OCI-LY7 (cell line): ENCODE data around the gene SLC8A1. TPM values are rescaled to one million over a fixed set of nuclear protein-coding genes. Genes with fewer than 3 reads are reported as not detected.
"Not testable (repeated sequence)": the region's sequence is repeated elsewhere in the genome, so short reads cannot be mapped to it uniquely, and the experiment has no call there.

Experiments used
- BruUV-seq: library from RNA; stranded (reverse); fragments of 400-500 nt; replicated peaks from 2 replicates; lab custom pipeline; 2021; lab: Mats Ljungman, UMichigan
- CTCF ChIA-PET: fragments of 300-600 bp; sonication (Branson Sonifier 250); formaldehyde crosslinking; loops from one replicate; lab custom pipeline; 2022; ENCODE audit warnings: antibody characterized with exemption; ENCODE audit not compliant: unreplicated experiment; lab: Charles Lee
- POLR2A ChIA-PET: fragments of 300-600 bp; sonication (Branson Sonifier 250); formaldehyde crosslinking; loops from one replicate; lab custom pipeline; 2022; ENCODE audit warnings: antibody characterized with exemption; lab: Charles Lee
- DNase-seq: peaks from one replicate; pipeline ENCODE4 v3.0.0-alpha.2; 2015; ENCODE audit warnings: low spot score
- H2AFZ ChIP-seq: fragments of 200-600 bp; sonication (generic), shearing (Covaris generic); 2 replicates; pipeline ENCODE4 v1.6.1; 2014; ENCODE audit warnings: mild to moderate bottlenecking, antibody characterized with exemption, low read length, moderate library complexity
- H3K27ac ChIP-seq: fragments of 200-600 bp; sonication (generic); 2 replicates; pipeline ENCODE4 v1.5.1; 2014; ENCODE audit warnings: mixed run types, low read depth, mild to moderate bottlenecking, moderate library complexity, low read length, inconsistent platforms; ENCODE audit not compliant: poor library complexity, severe bottlenecking
- H3K36me3 ChIP-seq: fragments of 200-600 bp; sonication (generic); 2 replicates; pipeline ENCODE4 v1.6.1; 2014; ENCODE audit warnings: mild to moderate bottlenecking, antibody characterized with exemption, low read length, moderate library complexity, mixed read lengths; ENCODE audit not compliant: insufficient read depth
- H3K4me1 ChIP-seq: fragments of 200-600 bp; sonication (generic); 2 replicates; pipeline ENCODE4 v1.5.1; 2014; ENCODE audit warnings: mild to moderate bottlenecking, low read length; ENCODE audit not compliant: insufficient read depth, poor library complexity, severe bottlenecking
- H3K4me2 ChIP-seq: fragments of 200-600 bp; sonication (generic); 2 replicates; pipeline ENCODE4 v1.6.1; 2014; ENCODE audit warnings: mild to moderate bottlenecking, low read length
- H3K4me3 ChIP-seq: fragments of 200-600 bp; sonication (generic); 2 replicates; pipeline ENCODE4 v1.5.1; 2014; ENCODE audit warnings: mild to moderate bottlenecking, low read depth, low read length; ENCODE audit not compliant: poor library complexity, severe bottlenecking
- H3K79me2 ChIP-seq: fragments of 200-600 bp; sonication (generic); 2 replicates; pipeline ENCODE4 v1.6.1; 2016; ENCODE audit warnings: low read depth, mild to moderate bottlenecking, low read length, moderate library complexity, mixed read lengths; ENCODE audit not compliant: insufficient read depth
- H3K9me2 ChIP-seq: fragments of 200-600 bp; sonication (generic); 2 replicates; pipeline ENCODE4 v1.6.1; 2016; ENCODE audit warnings: mild to moderate bottlenecking, low read length, mixed read lengths; ENCODE audit not compliant: insufficient read depth
- H3K9me3 ChIP-seq: fragments of 200-600 bp; sonication (generic); 2 replicates; pipeline ENCODE4 v1.6.1; 2014; ENCODE audit warnings: mild to moderate bottlenecking, mixed run types, low read length, mixed read lengths
- H4K20me1 ChIP-seq: fragments of 200-600 bp; sonication (generic); 2 replicates; pipeline ENCODE4 v1.6.1; 2014; ENCODE audit warnings: mild to moderate bottlenecking, antibody characterized with exemption, low read length, moderate library complexity, mixed read lengths; ENCODE audit not compliant: insufficient read depth
- EZH2phosphoT487 ChIP-seq: fragments of 200-600 bp; sonication (generic); IDR thresholded peaks from 2 replicates; pipeline ENCODE4 v1.6.1; 2018; ENCODE audit warnings: low read depth, borderline replicate concordance, mild to moderate bottlenecking, mixed run types, antibody characterized with exemption, low read length, moderate library complexity, mixed read lengths
- intact Hi-C: fragments of 100-400 bp; cut with micrococcal nuclease; formaldehyde crosslinking; loops from one replicate; pipeline ENCODE4 v1.10.0; 2022; ENCODE audit not compliant: unreplicated experiment
- total RNA-seq, 2 experiments: library from RNA; depleted of rRNA in 1 of 2; stranded (reverse); fragments of >200 nt in 1 of 2; shearing (Covaris generic) in 1 of 2; gene quantifications; 2 replicates each; pipeline ENCODE4 v1.2.3, GENCODE V29; 2014 to 2022
- TF ChIP-seq, protein P1 (sequence below): fragments of 200-600 bp; sonication (generic); conservative IDR thresholded peaks from 2 replicates; pipeline ENCODE4 v1.5.1; 2014; ENCODE audit warnings: mild to moderate bottlenecking, antibody characterized with exemption, low read length, moderate library complexity, mixed read lengths

The SLC8A1 gene
- total RNA-seq, 2 experiments from 2014 or later: 3.6 to 7.3 TPM

DNA sequence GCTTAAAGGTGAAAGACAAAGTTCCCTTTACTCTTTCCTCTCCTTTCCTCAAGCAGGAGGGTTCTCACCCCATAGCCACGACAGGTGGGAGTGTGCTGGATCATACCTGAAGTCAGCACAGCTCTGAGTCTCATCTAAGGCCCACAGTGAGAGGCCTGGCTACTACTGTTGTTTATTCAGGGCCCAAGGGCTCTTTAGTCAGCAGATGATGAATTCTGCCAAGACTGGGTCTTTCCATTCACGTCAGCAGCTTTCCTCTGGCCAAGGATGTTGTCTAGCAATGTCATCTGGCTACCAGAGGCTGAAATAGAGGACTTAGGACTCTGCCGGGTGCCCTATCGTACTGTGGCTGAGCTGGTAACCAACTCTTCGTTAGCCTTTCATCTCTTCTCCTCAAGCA lies 364.5 kb downstream of the SLC8A1 start:
- no peaks in the 10 kb centered on the region for H4K20me1 ChIP-seq
- TF ChIP-seq, protein P1, sequence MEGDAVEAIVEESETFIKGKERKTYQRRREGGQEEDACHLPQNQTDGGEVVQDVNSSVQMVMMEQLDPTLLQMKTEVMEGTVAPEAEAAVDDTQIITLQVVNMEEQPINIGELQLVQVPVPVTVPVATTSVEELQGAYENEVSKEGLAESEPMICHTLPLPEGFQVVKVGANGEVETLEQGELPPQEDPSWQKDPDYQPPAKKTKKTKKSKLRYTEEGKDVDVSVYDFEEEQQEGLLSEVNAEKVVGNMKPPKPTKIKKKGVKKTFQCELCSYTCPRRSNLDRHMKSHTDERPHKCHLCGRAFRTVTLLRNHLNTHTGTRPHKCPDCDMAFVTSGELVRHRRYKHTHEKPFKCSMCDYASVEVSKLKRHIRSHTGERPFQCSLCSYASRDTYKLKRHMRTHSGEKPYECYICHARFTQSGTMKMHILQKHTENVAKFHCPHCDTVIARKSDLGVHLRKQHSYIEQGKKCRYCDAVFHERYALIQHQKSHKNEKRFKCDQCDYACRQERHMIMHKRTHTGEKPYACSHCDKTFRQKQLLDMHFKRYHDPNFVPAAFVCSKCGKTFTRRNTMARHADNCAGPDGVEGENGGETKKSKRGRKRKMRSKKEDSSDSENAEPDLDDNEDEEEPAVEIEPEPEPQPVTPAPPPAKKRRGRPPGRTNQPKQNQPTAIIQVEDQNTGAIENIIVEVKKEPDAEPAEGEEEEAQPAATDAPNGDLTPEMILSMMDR: no peak
- TF ChIP-seq EZH2phosphoT487: no peak
- no peak overlapping the region for H3K4me2 ChIP-seq
- no peak for DNase-seq
- ChIA-PET CTCF (no interaction called here), POLR2A (interaction anchor here (0.6 to 1.1 kb wide), 2 partner anchors 13 to 1639 kb away, joined by 3 to 5 read pairs; no protein-coding TSS in a partner anchor)
- H3K79me2 ChIP-seq: no peaks in the 10 kb centered on the region
- H3K4me3 ChIP-seq: no peak overlapping the region
- H3K36me3 ChIP-seq: no peaks in the 10 kb centered on the region
- no peaks in the 10 kb centered on the region for H3K4me1 ChIP-seq
- no TSS peak for BruUV-seq
- H3K9me2 ChIP-seq: no peaks in the 10 kb centered on the region
- H2AFZ ChIP-seq: no peak overlapping the region
- intact Hi-C loops: no loop called here
- 0 out of 2 replicates have a peak, but pooled peaks cover 5% of the 10 kb centered on the region for H3K9me3 ChIP-seq
- H3K27ac ChIP-seq: no peak overlapping the region

DNA sequence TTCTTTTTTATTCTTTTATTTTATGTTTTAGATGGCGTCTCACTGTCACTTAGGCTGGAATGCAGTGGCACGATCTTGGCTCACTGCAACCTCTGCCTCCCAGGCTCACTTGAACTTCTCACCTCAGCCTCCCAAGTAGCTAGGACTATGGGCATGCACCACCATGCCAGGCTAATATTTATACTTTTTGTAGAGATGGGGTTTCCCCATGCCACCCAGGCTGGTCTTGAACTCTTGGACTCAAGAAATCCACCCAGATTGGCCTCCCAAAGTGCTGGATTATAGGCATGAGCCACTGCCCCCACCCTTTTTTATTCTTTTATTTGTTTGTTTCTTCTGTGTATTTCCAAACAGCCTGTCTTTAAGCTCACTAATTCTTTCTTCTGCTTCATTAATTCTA lies 366.1 kb downstream of the SLC8A1 start:
- Histone ChIP-seq H3K36me3 (no peaks in the 10 kb centered on the region), H3K9me2 (no peaks in the 10 kb centered on the region), H3K4me2 (no peak overlapping the region), H3K4me1 (no peaks in the 10 kb centered on the region), H3K4me3 (no peak overlapping the region), H3K9me3 (0 out of 2 replicates have a peak, but pooled peaks cover 5% of the 10 kb centered on the region), H2AFZ (no peak overlapping the region), H4K20me1 (no peaks in the 10 kb centered on the region), H3K27ac (no peak overlapping the region), H3K79me2 (no peaks in the 10 kb centered on the region)
- ChIA-PET POLR2A (no interaction called here), CTCF (no interaction called here)
- intact Hi-C loops: no loop called here
- TF ChIP-seq EZH2phosphoT487: no peak
- TF ChIP-seq, protein P1: no peak
- no peak for DNase-seq
- BruUV-seq: no TSS peak

DNA sequence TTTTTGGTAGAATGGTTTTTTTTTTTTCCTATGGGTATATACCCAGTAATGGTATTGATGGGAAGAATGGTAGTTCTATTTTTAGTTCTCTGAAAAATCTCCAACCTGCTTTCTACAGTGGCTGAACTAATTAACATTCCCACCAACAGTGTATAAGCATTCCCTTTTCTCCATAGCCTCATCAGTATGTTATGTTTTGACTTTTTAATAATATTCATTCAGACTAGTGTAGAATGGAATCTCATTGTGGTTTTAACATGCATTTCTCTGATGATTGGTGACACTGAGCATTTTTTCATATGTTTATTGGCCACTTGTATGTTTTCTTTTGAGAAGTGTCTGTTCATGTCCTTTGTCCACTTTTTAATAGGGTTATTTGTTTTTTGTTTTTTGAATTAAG lies 378.6 kb downstream of the SLC8A1 start:
- BruUV-seq, H3K36me3 ChIP-seq, H3K79me2 ChIP-seq, H3K4me2 ChIP-seq, H3K9me3 ChIP-seq, CTCF ChIA-PET, H3K4me3 ChIP-seq, H4K20me1 ChIP-seq, DNase-seq, POLR2A ChIA-PET, H2AFZ ChIP-seq, intact Hi-C loops, H3K4me1 ChIP-seq, H3K9me2 ChIP-seq, H3K27ac ChIP-seq: not testable (repeated sequence)
